Left kidney (tissue), 2 donors: ENCODE measurements around the gene GOLGA8B. TPM values are rescaled to one million over a fixed set of nuclear protein-coding genes. Genes with fewer than 3 reads are reported as not detected.
"Not testable (repeated sequence)": the region's sequence is repeated elsewhere in the genome, so short reads cannot be mapped to it uniquely, and the experiment has no call there.

Source experiments
- DNase-seq: peaks from one replicate; pipeline ENCODE4 v3.0.0-alpha.2; 2013
- polyA plus RNA-seq: library from polyadenylated mRNA; unstranded; fragments of 120-200 nt; gene quantifications from one replicate; pipeline ENCODE4 v1.2.1, GENCODE V29; 2013; ENCODE audit not compliant: insufficient read length

The GOLGA8B gene
- polyA plus RNA-seq, 1 donor, result 221 TPM

GRCh38 chr15:34564711-34565110 is 18.7 kb downstream of the GOLGA8B start:
- DNase-seq, result not testable (repeated sequence)

DNA sequence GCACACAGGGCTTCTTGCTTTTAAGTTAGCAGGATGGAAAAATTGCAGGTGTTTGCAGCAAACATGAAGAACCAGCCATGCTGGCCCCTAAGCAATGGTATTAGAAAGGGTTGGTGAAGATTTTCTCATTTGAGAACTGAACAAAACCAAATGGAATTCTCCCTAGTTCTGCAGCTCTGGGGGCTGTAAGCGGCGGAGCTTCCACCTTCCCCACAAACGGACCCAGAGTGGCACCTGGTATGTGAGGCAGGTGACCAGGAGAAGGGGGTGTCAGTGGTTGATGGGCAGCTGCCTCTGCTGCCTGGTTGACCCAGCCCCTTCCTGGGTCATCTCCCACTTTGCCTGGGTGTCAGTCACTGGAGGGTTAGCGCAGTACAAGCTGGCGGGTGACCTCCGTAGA is 22.6 kb downstream of the GOLGA8B start:
- not testable (repeated sequence) for DNase-seq

DNA sequence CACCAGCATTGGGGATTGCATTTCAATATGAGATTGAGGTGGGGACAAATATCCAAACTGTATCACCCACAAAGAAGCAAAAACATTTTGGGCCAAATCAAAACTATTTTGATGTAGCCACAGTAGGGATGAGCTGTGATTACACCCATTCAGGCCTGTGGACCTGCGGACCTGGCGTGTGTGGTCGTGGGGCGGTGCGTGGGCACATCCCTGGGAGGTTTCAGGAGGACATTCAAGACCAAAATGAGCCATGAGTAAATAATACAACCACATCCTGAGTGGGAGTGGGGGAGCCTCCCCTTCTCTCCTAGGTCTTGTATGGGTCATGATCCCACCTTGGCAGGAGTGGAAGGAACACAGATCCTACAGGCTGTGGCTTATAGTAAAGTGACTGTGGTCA is 23.7 kb downstream of the GOLGA8B start:
- not testable (repeated sequence) for DNase-seq

- not testable (repeated sequence) for DNase-seq
These were observed 28.3 kb downstream of the GOLGA8B start for GRCh38 chr15:34555162-34555561.

DNA sequence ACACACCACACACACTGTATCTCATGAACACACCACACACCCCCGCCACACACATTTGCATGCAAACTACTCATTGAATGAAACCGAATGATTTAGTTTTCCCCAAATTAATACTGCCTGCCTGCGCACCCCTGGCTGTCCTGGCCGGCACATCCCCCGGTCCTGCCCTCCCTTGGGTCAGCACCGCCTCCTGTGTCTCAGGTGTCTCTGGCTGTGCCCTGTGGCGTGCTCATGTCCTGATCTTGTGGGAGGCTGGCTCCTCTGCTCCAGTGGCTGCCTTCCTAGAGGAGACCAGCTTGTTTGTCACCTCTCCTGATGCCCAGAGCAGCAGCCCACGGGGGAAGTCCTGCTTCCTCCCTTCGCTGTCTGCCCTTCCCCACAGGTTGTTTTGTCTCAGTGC is 28.7 kb downstream of the GOLGA8B start:
- not testable (repeated sequence) for DNase-seq

- not testable (repeated sequence) for DNase-seq
These were observed 29.3 kb downstream of the GOLGA8B start for GRCh38 chr15:34554126-34554525.

- DNase-seq, result not testable (repeated sequence)
These were observed 33.3 kb downstream of the GOLGA8B start for GRCh38 chr15:34550129-34550528.

- DNase-seq, result not testable (repeated sequence)
These were observed 34.1 kb downstream of the GOLGA8B start for GRCh38 chr15:34549381-34549809.

- DNase-seq, result not testable (repeated sequence)
These were observed 39.4 kb downstream of the GOLGA8B start for GRCh38 chr15:34543860-34544649.

DNA sequence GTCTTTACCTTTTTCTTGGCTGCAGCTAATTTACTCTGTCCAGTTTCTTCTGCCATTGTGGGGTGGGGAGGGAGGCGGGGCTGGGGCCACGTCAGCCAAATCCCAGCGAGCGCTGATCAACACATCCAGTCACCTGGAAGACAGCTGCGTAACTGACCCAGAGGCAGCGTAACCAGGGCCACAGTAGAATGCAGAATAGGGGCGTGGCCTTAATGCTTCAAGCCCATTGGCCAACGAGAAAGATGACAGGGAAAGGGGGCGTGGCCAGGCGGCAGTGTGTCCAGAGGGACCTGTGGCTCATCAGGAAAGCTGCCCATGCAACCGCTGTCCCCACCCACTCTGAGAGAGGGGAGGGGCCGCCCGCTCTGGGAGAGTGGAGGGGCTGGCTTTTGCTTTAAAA is 47.6 kb downstream of the GOLGA8B start:
- DNase-seq, result not testable (repeated sequence)

Other genes with a start within 250 kb of the GOLGA8B start
- 35.1 TPM for gene SLC12A6, start 245.9 kb downstream of the GOLGA8B start, polyA plus RNA-seq
- 123 TPM for gene NOP10, start 240.5 kb downstream of the GOLGA8B start, polyA plus RNA-seq
- gene NUTM1, start 240.3 kb downstream of the GOLGA8B start, polyA plus RNA-seq, result 0.08 TPM
- gene LPCAT4, start 216.5 kb downstream of the GOLGA8B start, polyA plus RNA-seq, result 45.5 TPM
- 157 TPM for gene GOLGA8A, start 145.8 kb downstream of the GOLGA8B start, polyA plus RNA-seq
- not detected for gene GJD2, start 171.3 kb upstream of the GOLGA8B start, polyA plus RNA-seq
- 1.0 TPM for gene ACTC1, start 211.9 kb upstream of the GOLGA8B start, polyA plus RNA-seq